Parathyroid adenoma (tissue), 2 donors: ENCODE data around the gene KCNH1.
"Not testable (repeated sequence)": the region's sequence is repeated elsewhere in the genome, so short reads cannot be mapped to it uniquely, and the experiment has no call there.

Source experiments
- H2AFZ ChIP-seq: fragments of 300-600 bp; sonication (generic); one replicate; pipeline ENCODE4 v1.7.0; 2017; ENCODE audit warnings: antibody characterized with exemption, mild to moderate bottlenecking
- H3K27ac ChIP-seq: fragments of 300-600 bp; sonication (generic); one replicate; pipeline ENCODE4 v1.7.0; 2017
- H3K27me3 ChIP-seq: fragments of 300-600 bp; sonication (generic); one replicate; pipeline ENCODE4 v1.7.0; 2017; ENCODE audit warnings: low read length; ENCODE audit not compliant: control insufficient read depth, insufficient read depth
- H3K36me3 ChIP-seq: fragments of 300-600 bp; sonication (generic); one replicate; pipeline ENCODE4 v1.7.0; 2017; ENCODE audit warnings: low read length; ENCODE audit not compliant: control insufficient read depth, insufficient read depth
- H3K4me1 ChIP-seq: fragments of 300-600 bp; sonication (generic); one replicate; pipeline ENCODE4 v1.7.0; 2017; ENCODE audit warnings: control low read depth
- H3K4me2 ChIP-seq: fragments of 300-600 bp; sonication (generic); one replicate; pipeline ENCODE4 v1.7.0; 2017; ENCODE audit warnings: low read length
- H3K4me3 ChIP-seq: fragments of 300-600 bp; sonication (generic); one replicate; pipeline ENCODE4 v1.7.0; 2017; ENCODE audit warnings: low read depth, low read length
- H3K79me2 ChIP-seq: fragments of 300-600 bp; sonication (generic); one replicate; pipeline ENCODE4 v1.7.0; 2017; ENCODE audit warnings: control low read depth
- H3K9ac ChIP-seq: fragments of 300-600 bp; sonication (generic); one replicate; pipeline ENCODE4 v1.7.0; 2017; ENCODE audit warnings: mild to moderate bottlenecking
- H3K9me3 ChIP-seq: fragments of 300-600 bp; sonication (generic); one replicate; pipeline ENCODE4 v1.7.0; 2017; ENCODE audit warnings: low read length; ENCODE audit not compliant: control insufficient read depth
- TF ChIP-seq, protein P1 (sequence below): fragments of 300-600 bp; sonication (generic); IDR thresholded peaks from one replicate; pipeline ENCODE4 v1.7.0; 2017; ENCODE audit warnings: antibody characterized with exemption, mild to moderate bottlenecking
- donor health status: primary hyperparathyroidism.

Gene KCNH1

DNA sequence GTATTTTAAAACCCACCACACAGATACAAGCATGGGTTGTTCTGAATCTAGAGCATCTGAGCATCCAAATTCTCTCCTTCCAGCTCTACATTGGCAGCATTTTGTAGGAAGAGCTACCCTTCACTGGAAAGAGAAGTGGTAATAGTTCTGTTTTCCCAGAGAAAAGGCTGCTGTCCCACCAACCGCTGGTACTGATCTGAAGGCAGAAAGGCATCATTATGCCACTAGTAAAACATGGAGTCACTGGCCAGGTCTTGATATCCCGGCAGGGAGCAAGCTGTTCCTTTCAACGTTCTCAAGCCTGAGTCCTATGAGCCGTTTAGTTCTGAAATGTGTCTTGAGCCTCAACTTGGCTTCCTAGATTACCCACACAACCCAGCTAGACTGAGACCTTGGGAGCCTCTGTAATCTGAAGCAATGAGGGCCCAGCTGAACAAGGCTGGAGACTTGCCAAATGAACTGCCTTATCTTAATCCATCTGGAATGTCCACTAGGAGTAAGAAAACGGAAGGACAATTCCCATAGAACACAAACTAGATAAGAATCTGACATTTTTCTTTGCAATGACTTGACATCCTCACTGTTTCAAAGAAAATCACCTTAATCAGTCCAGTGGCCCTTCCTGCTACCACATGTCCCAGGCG lies 116.8 kb downstream of the KCNH1 start:
- TF ChIP-seq, protein P1, sequence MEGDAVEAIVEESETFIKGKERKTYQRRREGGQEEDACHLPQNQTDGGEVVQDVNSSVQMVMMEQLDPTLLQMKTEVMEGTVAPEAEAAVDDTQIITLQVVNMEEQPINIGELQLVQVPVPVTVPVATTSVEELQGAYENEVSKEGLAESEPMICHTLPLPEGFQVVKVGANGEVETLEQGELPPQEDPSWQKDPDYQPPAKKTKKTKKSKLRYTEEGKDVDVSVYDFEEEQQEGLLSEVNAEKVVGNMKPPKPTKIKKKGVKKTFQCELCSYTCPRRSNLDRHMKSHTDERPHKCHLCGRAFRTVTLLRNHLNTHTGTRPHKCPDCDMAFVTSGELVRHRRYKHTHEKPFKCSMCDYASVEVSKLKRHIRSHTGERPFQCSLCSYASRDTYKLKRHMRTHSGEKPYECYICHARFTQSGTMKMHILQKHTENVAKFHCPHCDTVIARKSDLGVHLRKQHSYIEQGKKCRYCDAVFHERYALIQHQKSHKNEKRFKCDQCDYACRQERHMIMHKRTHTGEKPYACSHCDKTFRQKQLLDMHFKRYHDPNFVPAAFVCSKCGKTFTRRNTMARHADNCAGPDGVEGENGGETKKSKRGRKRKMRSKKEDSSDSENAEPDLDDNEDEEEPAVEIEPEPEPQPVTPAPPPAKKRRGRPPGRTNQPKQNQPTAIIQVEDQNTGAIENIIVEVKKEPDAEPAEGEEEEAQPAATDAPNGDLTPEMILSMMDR = no peak
- Histone ChIP-seq H3K9me3 (no peaks in the 10 kb centered on the region), H3K9ac (no peak overlapping the region), H3K36me3 (no peaks in the 10 kb centered on the region), H3K79me2 (no peaks in the 10 kb centered on the region), H2AFZ (no peak overlapping the region), H3K4me2 (no peak overlapping the region), H3K27me3 (no peaks in the 10 kb centered on the region), H3K27ac (no peak overlapping the region), H3K4me3 (no peak overlapping the region), H3K4me1 (no peaks in the 10 kb centered on the region)

DNA sequence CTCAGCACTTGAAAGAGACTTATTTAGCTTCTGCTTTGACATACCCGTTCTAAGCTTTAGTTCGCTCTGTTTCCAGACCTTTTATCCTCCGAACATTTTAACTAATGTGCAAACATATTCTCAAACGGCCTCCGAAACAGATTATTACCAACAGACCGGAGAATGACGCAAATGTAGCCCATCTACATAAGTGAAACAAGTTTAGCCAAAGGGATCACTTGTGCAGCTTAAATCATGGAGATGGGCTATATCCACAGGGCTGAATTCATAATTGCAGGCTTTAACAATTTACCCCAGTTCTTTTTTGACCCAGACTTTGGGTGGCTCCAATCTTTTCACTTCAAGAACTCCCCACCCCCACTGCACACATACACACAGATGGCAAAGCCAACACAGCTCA lies 119.7 kb downstream of the KCNH1 start:
- Histone ChIP-seq H3K4me1 (no peaks in the 10 kb centered on the region), H3K27ac (no peak overlapping the region), H3K4me3 (no peak overlapping the region), H3K36me3 (no peaks in the 10 kb centered on the region), H3K27me3 (no peaks in the 10 kb centered on the region), H3K4me2 (no peak overlapping the region), H3K79me2 (no peaks in the 10 kb centered on the region), H2AFZ (no peak overlapping the region), H3K9me3 (no peaks in the 10 kb centered on the region), H3K9ac (no peak overlapping the region)
- TF ChIP-seq, protein P1 = no peak

DNA sequence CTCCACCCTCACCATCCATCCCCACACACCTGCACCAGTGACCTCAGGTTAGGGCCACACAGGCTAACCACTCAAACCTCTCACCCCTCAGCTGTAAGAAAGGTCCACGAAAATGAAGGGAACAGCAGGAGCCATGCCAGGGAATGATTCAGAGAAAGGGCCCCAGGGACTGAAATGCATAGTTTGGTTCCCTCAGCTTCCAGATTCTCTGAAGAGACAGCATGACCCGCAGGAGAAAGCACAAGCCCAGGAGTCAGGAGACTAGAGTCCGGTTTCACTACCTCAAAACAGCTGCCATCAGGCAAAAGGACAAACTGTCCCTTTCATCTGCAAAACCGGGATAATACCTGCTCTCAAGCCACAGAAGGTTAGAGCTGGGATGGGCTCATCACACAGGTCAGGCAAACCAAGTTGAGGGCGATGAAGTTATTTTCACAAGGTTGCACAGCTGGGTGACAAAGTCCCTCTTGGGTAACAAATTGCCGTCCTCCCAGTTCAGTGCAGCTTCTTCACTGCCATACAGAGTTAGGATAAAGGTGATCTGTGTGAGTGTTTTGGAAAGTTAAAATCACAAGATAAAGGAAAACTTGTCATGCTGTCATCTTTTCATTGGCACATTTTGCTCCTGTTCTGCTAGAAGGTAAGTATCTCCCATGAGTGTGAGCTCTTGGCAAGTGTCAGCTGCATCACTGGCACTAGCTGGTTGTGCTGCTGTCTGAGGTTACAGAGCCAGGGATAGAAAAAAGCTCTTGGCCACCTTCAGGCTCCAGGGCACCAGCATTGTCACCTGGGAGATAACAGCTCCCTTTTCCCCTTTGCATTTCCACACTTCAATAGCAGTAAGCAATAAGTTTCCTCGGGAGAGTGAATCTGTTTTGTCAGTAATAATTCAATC lies 120.4 kb downstream of the KCNH1 start:
- TF ChIP-seq, protein P1 = no peak
- H3K36me3 ChIP-seq = no peaks in the 10 kb centered on the region
- no peak overlapping the region for H3K27ac ChIP-seq
- H3K79me2 ChIP-seq = no peaks in the 10 kb centered on the region
- H2AFZ ChIP-seq = no peak overlapping the region
- H3K4me2 ChIP-seq = no peak overlapping the region
- no peaks in the 10 kb centered on the region for H3K9me3 ChIP-seq
- no peak overlapping the region for H3K9ac ChIP-seq
- no peaks in the 10 kb centered on the region for H3K4me1 ChIP-seq
- no peaks in the 10 kb centered on the region for H3K27me3 ChIP-seq
- no peak overlapping the region for H3K4me3 ChIP-seq

DNA sequence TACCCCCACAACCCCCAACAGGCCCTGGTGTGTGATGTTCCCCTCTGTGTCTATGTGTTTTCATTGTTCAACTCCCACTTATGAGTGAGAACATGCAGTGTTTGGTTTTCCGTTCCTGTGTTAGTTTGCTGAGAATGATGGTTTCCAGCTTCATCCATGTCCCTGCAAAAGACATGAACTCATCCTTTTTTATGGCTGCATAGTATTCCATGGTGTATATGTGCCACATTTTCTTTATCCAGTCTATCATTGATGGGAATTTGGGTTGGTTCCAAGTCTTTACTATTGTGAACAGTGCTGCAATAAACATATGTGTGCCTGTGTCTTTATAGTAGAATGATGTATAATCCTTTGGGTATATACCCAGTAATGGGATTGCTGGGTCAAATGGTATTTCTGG lies 122.8 kb downstream of the KCNH1 start:
- not testable (repeated sequence) for H3K9me3 ChIP-seq, H3K36me3 ChIP-seq, H3K27ac ChIP-seq, H3K79me2 ChIP-seq, H3K27me3 ChIP-seq, H3K4me2 ChIP-seq, H3K4me1 ChIP-seq, H3K4me3 ChIP-seq, H2AFZ ChIP-seq, H3K9ac ChIP-seq

DNA sequence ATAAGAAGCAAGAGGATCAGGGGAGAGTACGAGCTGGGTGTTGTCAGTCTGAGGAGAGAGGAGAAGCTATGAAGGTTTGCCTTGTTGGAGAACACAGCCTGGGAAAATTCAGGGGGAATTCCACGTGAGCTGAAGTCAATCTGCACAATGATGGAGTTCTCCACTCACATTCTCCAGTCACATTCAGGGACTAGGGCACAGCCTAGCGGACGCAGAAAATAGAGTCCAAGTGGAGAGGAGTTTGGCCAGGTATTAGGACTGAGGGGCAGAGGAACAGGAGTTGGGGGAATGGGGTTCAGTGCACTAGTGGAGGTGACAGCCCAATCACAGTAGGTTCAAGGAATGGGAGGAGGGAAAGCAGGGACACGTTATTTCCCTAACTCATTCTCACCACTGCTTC lies 124.0 kb downstream of the KCNH1 start:
- Histone ChIP-seq H3K4me3 (no peak overlapping the region), H3K9me3 (no peaks in the 10 kb centered on the region), H3K9ac (no peak overlapping the region), H3K4me2 (no peak overlapping the region), H2AFZ (no peak overlapping the region), H3K79me2 (no peaks in the 10 kb centered on the region), H3K27me3 (no peaks in the 10 kb centered on the region), H3K4me1 (no peaks in the 10 kb centered on the region), H3K36me3 (no peaks in the 10 kb centered on the region), H3K27ac (no peak overlapping the region)
- TF ChIP-seq, protein P1 = no peak
